ENCODE data around the gene ZNF469.

Gene ZNF469

GRCh38 chr16:88412766-88413165 is 30.0 kb downstream of the ZNF469 start:
- no peak for DNase-seq

DNA sequence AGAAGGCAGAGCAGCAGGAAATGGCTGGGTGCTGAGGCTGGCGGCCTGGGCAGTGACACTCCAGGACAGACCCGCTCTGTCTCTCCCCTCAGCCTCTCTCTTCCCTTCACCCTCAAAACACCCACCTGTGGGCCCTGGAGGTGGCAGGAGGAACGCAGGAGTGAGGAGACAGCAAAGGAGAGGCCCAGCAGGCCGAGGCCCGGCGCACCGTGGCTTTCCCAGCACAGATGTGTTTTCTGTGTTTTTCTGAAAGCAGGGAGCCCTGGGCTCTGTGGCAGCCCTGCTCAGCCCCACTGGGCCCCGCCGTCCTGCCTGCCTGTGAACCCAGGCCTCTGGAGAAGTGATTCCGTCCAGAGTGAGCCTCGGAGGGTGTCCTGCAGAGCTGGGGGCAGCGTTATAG is 30.5 kb downstream of the ZNF469 start:
- DNase-seq, result no peak

DNA sequence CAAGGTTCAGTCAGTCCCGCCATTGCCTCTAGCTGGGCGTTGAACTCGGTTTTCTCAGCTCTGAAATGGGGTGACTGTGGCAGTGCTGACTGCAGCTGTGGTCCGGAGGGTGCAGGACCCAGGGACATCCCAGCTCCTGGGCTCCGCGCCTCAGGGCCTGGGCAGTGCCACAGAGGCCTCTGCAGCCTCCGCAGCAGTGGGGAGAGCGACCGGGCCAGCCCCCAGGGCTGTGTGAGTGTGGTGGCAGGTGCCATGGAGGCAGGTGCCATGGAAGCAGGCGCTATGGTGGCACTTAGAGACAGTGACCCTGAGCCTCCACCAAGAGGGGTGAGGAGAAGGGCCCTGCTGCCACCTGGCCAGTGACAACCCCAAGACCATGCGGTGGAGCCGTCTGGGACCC is 30.9 kb downstream of the ZNF469 start:
- DNase-seq, result no peak

DNA sequence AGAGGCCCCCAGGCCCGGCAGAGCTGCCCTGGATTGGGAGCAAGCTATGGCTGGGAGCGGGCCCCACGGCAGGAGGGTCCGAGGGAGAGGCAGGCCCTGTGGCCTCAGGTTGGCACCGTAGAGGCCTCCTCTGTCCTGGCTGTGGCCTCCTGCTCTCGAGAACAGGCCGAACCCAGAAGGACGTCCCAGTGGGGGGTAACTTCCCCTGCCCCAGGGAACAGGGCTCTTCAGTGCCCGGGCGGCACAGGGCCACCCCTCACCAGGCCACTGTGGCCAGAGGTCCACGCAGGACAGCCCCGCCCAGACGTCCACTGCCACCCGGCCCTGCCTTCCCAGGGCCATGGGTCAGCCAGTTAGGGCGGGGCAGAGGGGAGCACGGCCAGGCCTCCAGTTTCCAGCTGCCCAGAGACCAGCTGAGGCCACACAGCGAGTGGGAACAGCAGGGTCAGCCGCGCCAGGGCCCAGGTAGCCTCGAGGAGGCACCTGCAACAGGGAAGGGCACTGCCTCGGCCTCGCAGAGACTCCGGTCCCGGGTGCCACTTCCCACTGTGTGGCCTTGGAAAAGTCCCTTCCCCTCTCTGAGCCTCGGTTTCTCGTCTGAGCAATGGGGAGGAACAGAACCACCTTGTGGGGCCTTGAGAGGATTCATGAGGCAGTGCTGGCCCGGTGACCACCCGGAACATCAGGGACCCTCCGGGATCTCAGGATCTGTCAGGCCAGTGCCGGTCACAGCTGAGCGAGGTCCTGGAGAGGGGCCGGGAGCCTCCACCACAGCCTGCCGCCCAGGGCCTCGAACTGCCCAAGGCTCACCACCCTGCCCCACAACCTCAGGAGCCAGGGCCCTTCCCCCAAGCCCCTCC is 32.0 kb downstream of the ZNF469 start:
- no peak for DNase-seq

DNA sequence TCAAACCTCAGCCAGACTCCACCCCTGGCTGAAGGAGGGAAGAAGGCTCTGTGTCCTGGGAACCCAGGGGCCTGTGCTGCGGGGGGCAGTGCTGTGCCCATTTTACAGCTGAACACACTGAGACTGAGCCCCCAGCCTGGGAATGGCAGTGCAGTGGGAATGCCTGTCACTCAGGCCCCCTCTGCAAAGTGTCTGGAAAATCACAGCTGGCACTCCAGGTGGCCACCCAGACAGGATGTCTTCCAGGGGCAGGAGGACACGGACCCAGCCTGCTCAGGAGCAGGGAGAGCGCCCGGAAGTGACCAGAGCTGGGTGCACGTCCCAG is 32.6 kb downstream of the ZNF469 start:
- no peak for DNase-seq

GRCh38 chr16:88415713-88416323 is 33.1 kb downstream of the ZNF469 start:
- no peak for DNase-seq

- DNase-seq, result no peak
These were observed 33.9 kb downstream of the ZNF469 start for GRCh38 chr16:88416686-88417085.

GRCh38 chr16:88417684-88418476 is 35.1 kb downstream of the ZNF469 start:
- DNase-seq, result no peak

- DNase-seq, result no peak
These were observed 36.1 kb downstream of the ZNF469 start for GRCh38 chr16:88418869-88419268.

- DNase-seq, result no peak
These were observed 37.0 kb downstream of the ZNF469 start for GRCh38 chr16:88419790-88420189.

DNA sequence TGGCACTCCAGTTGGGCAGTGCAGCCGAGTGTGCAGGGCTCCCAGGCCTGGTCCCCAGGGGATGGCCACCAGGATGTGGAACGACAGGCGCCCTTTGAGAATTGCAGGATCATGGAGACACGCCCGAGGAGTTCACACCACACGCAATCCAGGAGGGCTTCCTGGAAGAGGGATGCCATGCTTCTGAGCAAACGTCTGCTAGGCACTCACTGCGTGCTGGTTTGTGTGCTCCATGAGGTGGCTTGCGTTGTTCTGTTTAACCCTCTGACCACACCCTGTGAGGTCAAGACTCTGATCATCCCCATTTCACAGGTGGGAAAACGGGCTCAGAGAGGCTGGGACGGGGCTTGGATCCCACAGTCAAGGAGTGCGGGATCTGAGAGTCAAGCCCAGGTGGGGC is 37.7 kb downstream of the ZNF469 start:
- no peak for DNase-seq

- DNase-seq, result no peak
These were observed 38.5 kb downstream of the ZNF469 start for GRCh38 chr16:88421301-88421700.

- DNase-seq, result no peak
These were observed 39.2 kb downstream of the ZNF469 start for GRCh38 chr16:88421871-88422433.

DNA sequence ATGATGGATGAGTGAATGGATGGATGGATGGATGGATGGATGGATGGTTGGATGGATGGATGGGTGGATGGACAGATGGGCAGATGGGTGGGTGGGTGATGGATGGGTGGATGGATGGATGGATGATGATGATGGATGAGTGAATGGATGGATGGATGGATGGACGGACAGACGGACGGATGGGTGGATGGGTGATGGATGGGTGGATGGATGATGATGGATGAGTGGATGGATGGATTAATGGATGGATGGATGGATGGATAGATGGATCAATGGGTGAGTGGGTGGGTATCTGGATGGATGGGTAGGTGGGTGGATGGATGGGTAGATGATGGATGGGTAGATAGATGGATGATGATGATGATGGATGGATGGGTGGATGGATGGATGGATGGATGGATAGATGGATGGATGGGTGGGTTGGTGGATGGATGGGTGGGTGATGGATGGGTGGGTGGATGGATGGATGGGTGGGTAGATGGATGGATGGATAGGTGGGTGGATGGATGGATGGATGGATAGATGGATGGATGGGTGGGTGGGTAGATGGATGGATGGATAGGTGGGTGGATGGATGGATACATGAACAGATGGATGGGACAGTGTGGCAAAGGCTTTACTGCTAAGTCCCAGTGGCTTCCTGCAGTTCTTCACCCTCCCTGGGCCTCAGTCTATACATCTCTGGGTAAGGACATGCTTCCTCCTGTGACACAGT is 40.1 kb downstream of the ZNF469 start:
- no peak for DNase-seq

DNA sequence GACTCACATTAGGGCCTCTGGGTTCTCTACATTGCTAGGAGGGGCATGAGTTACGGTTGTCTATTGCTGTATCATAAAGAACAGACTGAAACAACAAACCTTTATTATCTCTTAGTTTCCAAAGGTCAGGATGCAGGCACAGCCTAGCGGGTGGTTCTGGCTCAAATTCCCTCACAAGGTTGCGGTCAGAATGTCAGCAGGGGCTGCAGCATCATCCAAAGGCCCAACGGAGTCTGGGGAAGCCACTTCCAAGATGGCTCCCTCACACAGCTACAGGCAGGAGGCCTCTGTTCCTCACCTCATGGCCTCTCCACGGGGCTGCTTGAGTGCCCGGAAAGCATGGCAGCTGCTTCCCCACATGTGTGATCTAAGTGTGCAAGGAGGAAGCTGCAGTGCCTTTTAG is 40.7 kb downstream of the ZNF469 start:
- DNase-seq, result peak; percentile 25

- DNase-seq, result no peak
These were observed 42.0 kb downstream of the ZNF469 start for GRCh38 chr16:88424587-88425235.

GRCh38 chr16:88426018-88426417 is 43.3 kb downstream of the ZNF469 start:
- DNase-seq, result no peak

GRCh38 chr16:88427376-88427775 is 44.6 kb downstream of the ZNF469 start:
- DNase-seq, result no peak

DNA sequence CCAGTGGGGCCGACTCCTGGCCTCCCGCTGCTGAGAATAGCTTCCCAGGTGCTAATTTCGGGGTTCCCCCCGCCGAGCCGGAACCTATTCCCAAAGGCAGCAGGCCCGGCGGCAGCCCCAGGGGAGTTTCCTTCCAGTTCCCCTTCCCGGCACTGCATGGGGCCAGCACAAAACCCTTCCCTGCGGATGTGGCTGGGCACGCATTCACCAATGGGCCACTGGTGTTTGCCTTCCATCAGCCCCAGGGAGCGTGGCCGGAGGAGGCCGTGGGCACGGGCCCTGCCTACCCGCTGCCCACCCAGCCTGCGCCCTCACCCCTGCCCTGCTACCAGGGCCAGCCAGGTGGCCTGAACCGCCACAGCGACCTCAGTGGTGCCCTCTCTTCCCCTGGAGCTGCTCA is 45.4 kb downstream of the ZNF469 start:
- DNase-seq, result no peak

DNA sequence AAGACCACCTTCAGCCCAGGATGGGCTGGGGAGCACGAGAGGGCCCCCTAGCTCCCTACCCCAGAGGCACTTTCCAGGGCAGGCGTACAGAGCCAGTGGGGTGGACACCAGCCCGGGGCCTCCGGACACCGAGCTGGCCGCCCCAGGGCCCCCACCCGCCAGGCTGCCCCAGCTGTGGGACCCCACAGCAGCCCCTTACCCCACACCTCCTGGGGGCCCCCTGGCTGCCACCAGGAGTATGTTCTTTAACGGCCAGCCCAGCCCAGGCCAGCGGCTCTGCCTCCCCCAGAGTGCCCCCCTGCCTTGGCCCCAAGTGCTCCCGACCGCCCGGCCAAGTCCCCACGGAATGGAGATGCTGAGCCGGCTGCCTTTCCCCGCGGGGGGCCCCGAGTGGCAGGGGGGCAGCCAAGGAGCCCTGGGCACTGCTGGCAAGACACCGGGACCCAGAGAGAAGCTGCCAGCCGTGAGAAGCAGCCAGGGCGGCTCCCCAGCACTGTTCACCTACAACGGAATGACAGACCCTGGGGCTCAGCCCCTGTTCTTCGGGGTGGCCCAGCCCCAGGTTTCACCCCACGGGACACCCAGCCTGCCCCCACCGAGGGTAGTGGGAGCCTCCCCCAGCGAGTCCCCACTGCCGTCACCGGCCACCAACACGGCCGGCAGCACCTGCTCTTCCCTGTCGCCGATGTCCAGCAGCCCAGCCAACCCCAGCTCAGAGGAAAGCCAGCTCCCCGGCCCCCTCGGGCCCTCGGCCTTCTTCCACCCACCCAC is 46.0 kb downstream of the ZNF469 start:
- no peak for DNase-seq

Measured in fibroblast of skin of back (primary cell).